ENCODE data around the gene SCLY. TPM values are rescaled to one million over a fixed set of nuclear protein-coding genes. Genes with fewer than 3 reads are reported as not detected.

The SCLY gene
- total RNA-seq, 1 experiment from 2014 or later: 68.4 TPM

DNA sequence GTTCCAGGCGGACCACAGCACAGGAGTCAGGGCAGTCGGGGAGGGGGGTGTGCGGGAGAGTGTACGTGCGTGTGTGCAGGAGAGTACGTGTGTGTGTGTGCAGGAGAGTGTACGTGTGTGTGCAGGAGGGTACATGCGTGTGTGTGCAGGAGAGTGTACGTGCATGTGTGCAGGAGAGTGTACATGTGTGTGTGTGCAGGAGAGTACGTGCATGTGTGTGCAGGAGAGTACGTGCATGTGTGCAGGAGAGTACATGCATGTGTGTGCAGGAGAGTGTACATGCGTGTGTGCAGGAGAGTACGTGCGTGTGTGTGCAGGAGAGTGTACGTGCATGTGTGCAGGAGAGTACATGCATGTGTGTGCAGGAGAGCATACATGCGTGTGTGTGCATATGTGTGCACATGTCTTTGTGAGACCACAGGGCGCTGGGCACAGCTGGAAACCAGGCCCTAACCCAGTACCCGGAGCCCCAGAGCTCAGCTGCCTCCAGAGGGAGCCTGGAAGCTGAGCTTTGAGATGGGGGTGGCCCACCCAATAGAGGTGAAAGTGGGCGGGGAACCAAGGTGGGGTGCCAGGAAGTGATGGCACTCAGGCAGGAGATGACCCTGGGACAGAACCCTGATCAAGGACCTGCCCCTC, 63.8 kb downstream of the SCLY start:
- TF ChIP-seq HMGXB4 (CRISPR knock-in tag; IDR thresholded peaks at IDR 0.05) (no peak), ZNF396 (CRISPR knock-in tag; IDR thresholded peaks at IDR 0.05; ENCODE audit: borderline replicate concordance) (no peak), JAZF1 (CRISPR knock-in tag; IDR thresholded peaks at IDR 0.05) (no peak), CREM (CRISPR knock-in tag; IDR thresholded peaks at IDR 0.05) (no peak), FOXP4 (CRISPR knock-in tag; IDR thresholded peaks at IDR 0.05) (no peak)
- CTCF ChIA-PET: interaction anchor here (1.0 kb wide), 1 partner anchor 135 kb away, joined by 3 read pairs; no protein-coding TSS in a partner anchor
- Mint-ChIP-seq H3K27ac (no peak overlapping the region), H3K27me3 (ENCODE audit: low read depth) (no peaks in the 10 kb centered on the region), H3K9me3 (no peaks in the 10 kb centered on the region), H3K36me3 (no peaks in the 10 kb centered on the region), H3K4me1 (no peaks in the 10 kb centered on the region), H3K4me3 (no peak overlapping the region)
- POLR2A ChIA-PET: no interaction called here
- DNase-seq (ENCODE audit: low spot score) (no peak), ATAC-seq (no peak)

GRCh38 chr2:238125127-238125885, 64.5 kb downstream of the SCLY start:
- ATAC-seq (no peak), DNase-seq (ENCODE audit: low spot score) (no peak)
- H3K4me1 Mint-ChIP-seq: no peaks in the 10 kb centered on the region
- no peaks in the 10 kb centered on the region for H3K36me3 Mint-ChIP-seq
- TF ChIP-seq TEAD1 (CRISPR knock-in tag; IDR thresholded peaks at IDR 0.05) (no peak), NR1H2 (CRISPR knock-in tag; IDR thresholded peaks at IDR 0.05) (no peak), ATF6 (CRISPR knock-in tag; IDR thresholded peaks at IDR 0.05) (no peak), ZNF423 (CRISPR knock-in tag; IDR thresholded peaks at IDR 0.05) (no peak), TP53 (CRISPR knock-in tag; IDR thresholded peaks at IDR 0.05) (no peak), TEAD4 (CRISPR knock-in tag; IDR thresholded peaks at IDR 0.05) (no peak), HMGXB4 (CRISPR knock-in tag; IDR thresholded peaks at IDR 0.05) (no peak), TCF7 (CRISPR knock-in tag; IDR thresholded peaks at IDR 0.05; ENCODE audit: low read depth) (no peak), SMAD3 (CRISPR knock-in tag; IDR thresholded peaks at IDR 0.05; ENCODE audit: borderline replicate concordance) (no peak), MYBL2 (CRISPR knock-in tag; IDR thresholded peaks at IDR 0.05) (no peak), CREB1 (CRISPR knock-in tag; IDR thresholded peaks at IDR 0.05) (no peak), ESRRA (CRISPR knock-in tag; IDR thresholded peaks at IDR 0.05; ENCODE audit: borderline replicate concordance) (no peak), MXD4 (CRISPR knock-in tag; IDR thresholded peaks at IDR 0.05; ENCODE audit: borderline replicate concordance) (no peak)
- TF ChIP-seq, protein P1, sequence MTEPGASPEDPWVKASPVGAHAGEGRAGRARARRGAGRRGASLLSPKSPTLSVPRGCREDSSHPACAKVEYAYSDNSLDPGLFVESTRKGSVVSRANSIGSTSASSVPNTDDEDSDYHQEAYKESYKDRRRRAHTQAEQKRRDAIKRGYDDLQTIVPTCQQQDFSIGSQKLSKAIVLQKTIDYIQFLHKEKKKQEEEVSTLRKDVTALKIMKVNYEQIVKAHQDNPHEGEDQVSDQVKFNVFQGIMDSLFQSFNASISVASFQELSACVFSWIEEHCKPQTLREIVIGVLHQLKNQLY (CRISPR knock-in tag; IDR thresholded peaks at IDR 0.05): no peak
- H3K27ac Mint-ChIP-seq: no peak overlapping the region
- ChIA-PET POLR2A (interaction anchor here (0.6 kb wide), 1 partner anchor 257 kb away, joined by 6 read pairs; no protein-coding TSS in a partner anchor), CTCF (interaction anchor here (0.8 kb wide), 1 partner anchor 14 kb away, joined by 3 read pairs; no protein-coding TSS in a partner anchor)
- no peak overlapping the region for H3K4me3 Mint-ChIP-seq
- H3K27me3 Mint-ChIP-seq (ENCODE audit: low read depth): no peaks in the 10 kb centered on the region
- no peaks in the 10 kb centered on the region for H3K9me3 Mint-ChIP-seq
